K562 (cell line): ENCODE data around the gene CEACAM18. TPM values are rescaled to one million over a fixed set of nuclear protein-coding genes. Genes with fewer than 3 reads are reported as not detected.

Source experiments
- FOXA3 ChIP-seq, 2 experiments: fragments of 450-650 bp in 1 of 2; sonication (generic) in 1 of 2; formaldehyde crosslinking; IDR thresholded peaks in 1 of 2; conservative IDR thresholded peaks in 1 of 2; 2 replicates each; pipeline versions ENCODE4 v1.4.0 to v1.8.0; 2020 to 2022; ENCODE audit warnings: mild to moderate bottlenecking in 2 of 2, missing genetic modification reagents in 1 of 2
- HBP1 ChIP-seq: fragments of 450-650 bp; formaldehyde crosslinking; IDR thresholded peaks from 2 replicates; pipeline ENCODE4 v1.4.0; 2022; ENCODE audit warnings: missing genetic modification characterization
- HES1 ChIP-seq: fragments of 450-650 bp; IDR thresholded peaks from 2 replicates; pipeline ENCODE4 v1.6.1; 2016; ENCODE audit warnings: low read depth, mild to moderate bottlenecking, moderate library complexity
- KAT8 ChIP-seq: fragments of 450-650 bp; IDR thresholded peaks from 2 replicates; pipeline ENCODE4 v1.6.1; 2016; ENCODE audit warnings: low read depth, mild to moderate bottlenecking
- MAZ ChIP-seq, 2 experiments: fragments of 450-650 bp in 1 of 2; sonication (generic) in 1 of 2; formaldehyde crosslinking; IDR thresholded peaks in 1 of 2; conservative IDR thresholded peaks in 1 of 2; 2 replicates each; pipeline versions ENCODE4 v1.4.0 to v1.5.0; 2020; ENCODE audit warnings: mild to moderate bottlenecking in 1 of 2, missing genetic modification reagents in 1 of 2
- MIER1 ChIP-seq: fragments of 450-650 bp; IDR thresholded peaks from 2 replicates; pipeline ENCODE4 v1.6.1; 2016; ENCODE audit warnings: antibody characterized with exemption, mild to moderate bottlenecking, low read depth
- MTA1 ChIP-seq: fragments of 450-650 bp; IDR thresholded peaks from 2 replicates; pipeline ENCODE4 v1.6.1; 2017; ENCODE audit warnings: borderline replicate concordance
- PML ChIP-seq: IDR thresholded peaks from 2 replicates; pipeline ENCODE4 v1.6.1; 2012; ENCODE audit warnings: low read length, inconsistent platforms
- PRPF4 ChIP-seq: fragments of 200-400 bp; formaldehyde crosslinking; IDR thresholded peaks from one replicate; pipeline ENCODE4 v1.6.1; 2017; ENCODE audit warnings: low read length, low read depth, mild to moderate bottlenecking; ENCODE audit not compliant: insufficient read depth, poor library complexity, severe bottlenecking
- RERE ChIP-seq: sonication (generic); formaldehyde crosslinking; IDR thresholded peaks from 2 replicates; pipeline ENCODE4 v1.8.0; 2023; ENCODE audit warnings: missing genetic modification reagents, mild to moderate bottlenecking, borderline replicate concordance
- SMAD4 ChIP-seq: fragments of 250-450 bp; sonication (Bioruptor Pico); conservative IDR thresholded peaks from 2 replicates; pipeline ENCODE4 v1.8.0; 2021; ENCODE audit warnings: inconsistent platforms, mild to moderate bottlenecking, moderate library complexity
- SMARCA5 ChIP-seq: fragments of 450-650 bp; IDR thresholded peaks from 2 replicates; pipeline ENCODE4 v1.6.1; 2016
- STAT5A ChIP-seq: IDR thresholded peaks from 2 replicates; pipeline ENCODE4 v1.6.1; 2012; ENCODE audit warnings: low read length, inconsistent platforms, borderline replicate concordance
- TRIM24 ChIP-seq, 2 experiments: fragments of 450-650 bp; IDR thresholded peaks; 2 replicates each; pipeline ENCODE4 v1.6.1; 2016
- ZBTB7A ChIP-seq: IDR thresholded peaks from 2 replicates; pipeline ENCODE4 v1.6.1; 2011; ENCODE audit warnings: low read depth, mild to moderate bottlenecking, low read length, moderate library complexity, borderline replicate concordance; ENCODE audit not compliant: control insufficient read depth
- ZNF395 ChIP-seq: fragments of 200-800 bp; sonication (Bioruptor generic); IDR thresholded peaks from 2 replicates; pipeline ENCODE4 v1.6.1; 2017; ENCODE audit warnings: missing genetic modification characterization, missing compliant biosample characterization
- ZNF586 ChIP-seq: fragments of 450-650 bp; formaldehyde crosslinking; conservative IDR thresholded peaks from 2 replicates; pipeline ENCODE4 v1.4.0; 2020; ENCODE audit warnings: mild to moderate bottlenecking, moderate library complexity
- polyA plus RNA-seq, 8 experiments: library from polyadenylated mRNA; depleted of rRNA in 4 of 8; stranded (reverse) in 5 of 8; unstranded in 3 of 8; fragments of >200 nt; fragmentation: Nextera tagmentation in 2 of 8; fragmentation: Illumina TruSeq in 1 of 8; extraction: Ambion mirVana in 2 of 8; extraction: Trizol in 1 of 8; gene quantifications; 2 replicates each; pipeline versions ENCODE4 v1.2.1 to v1.2.3, GENCODE V29; 2011 to 2014; ENCODE audit warnings: inconsistent platforms in 1 of 8, missing spikeins in 1 of 8
- total RNA-seq, 7 experiments: library from RNA; depleted of rRNA in 6 of 7; stranded (reverse); fragments of >200 nt in 6 of 7; fragmentation: Illumina TruSeq in 2 of 7; extraction: Trizol in 2 of 7; gene quantifications; 2 replicates each; pipeline versions ENCODE4 v1.2.1 to v1.2.3, GENCODE V29; 2011 to 2021; ENCODE audit warnings: low replicate concordance in 1 of 7

CEACAM18 gene
- total and polyA plus RNA-seq, 9 of the 15 experiments (the other 6 are each of a cell fraction or from before 2014, with no cell fraction given), result 0.08 to 0.24 (median 0.15) TPM; not detected in 3

- TF ChIP-seq MAZ (CRISPR knock-in tag; conservative IDR thresholded peaks at IDR 0.05 in 1 of 2, IDR thresholded peaks at IDR 0.05 in 1 of 2) (no peak), TRIM24 (IDR thresholded peaks at IDR 0.05) (no peak), PRPF4 (no peak), STAT5A (no peak), ZNF395 (CRISPR knock-in tag) (peak; percentile 55; the same call in 1 of the 2 replicates), PML (no peak), KAT8 (no peak), MTA1 (0 out of 2 replicates have a peak, but pooled peaks have one; percentile 18), HBP1 (CRISPR knock-in tag) (no peak), RERE (CRISPR knock-in tag) (no peak), ZBTB7A (peak; percentile 26; the same call in 1 of the 2 replicates), FOXA3 (CRISPR knock-in tag; conservative IDR thresholded peaks at IDR 0.05 in 1 of 2, IDR thresholded peaks at IDR 0.05 in 1 of 2) (0 out of 4 replicates have a peak, but pooled peaks of 1 of the 2 experiments have one; percentile 23), MIER1 (no peak), ZNF586 (CRISPR knock-in tag) (no peak), SMARCA5 (no peak), HES1 (no peak), SMAD4 (CRISPR knock-in tag) (peak; percentile 43; the same call in 1 of the 2 replicates)
Observed at GRCh38 chr19:51509823-51510660, 31.7 kb downstream of the CEACAM18 start (continued).
